ENCODE data around the gene PCSK9.
"Not testable (repeated sequence)": the region's sequence is repeated elsewhere in the genome, so short reads cannot be mapped to it uniquely, and the experiment has no call there.

The PCSK9 gene

GRCh38 chr1:55010194-55010886 is 29.0 kb upstream of the PCSK9 start:
- no peak for DNase-seq

GRCh38 chr1:55010887-55011217 is 28.5 kb upstream of the PCSK9 start:
- DNase-seq = no peak

- DNase-seq = no peak
These were observed 26.7 kb upstream of the PCSK9 start for GRCh38 chr1:55012661-55013060.

- DNase-seq = no peak
These were observed 24.2 kb upstream of the PCSK9 start for GRCh38 chr1:55015123-55015522.

- no peak for DNase-seq
These were observed 23.4 kb upstream of the PCSK9 start for GRCh38 chr1:55015731-55016620.

GRCh38 chr1:55018395-55018794 is 21.0 kb upstream of the PCSK9 start:
- DNase-seq = no peak

GRCh38 chr1:55021942-55022546 is 17.3 kb upstream of the PCSK9 start:
- DNase-seq = peak; percentile 52

GRCh38 chr1:55024163-55024562 is 15.2 kb upstream of the PCSK9 start:
- DNase-seq = not testable (repeated sequence)

- not testable (repeated sequence) for DNase-seq
These were observed 12.7 kb upstream of the PCSK9 start for GRCh38 chr1:55026682-55027081.

GRCh38 chr1:55031098-55031497 is 8.2 kb upstream of the PCSK9 start:
- DNase-seq = not testable (repeated sequence)

- DNase-seq = no peak
These were observed 6.1 kb upstream of the PCSK9 start for GRCh38 chr1:55033265-55033614.

GRCh38 chr1:55034476-55035133 is 4.7 kb upstream of the PCSK9 start:
- no peak for DNase-seq

GRCh38 chr1:55035904-55036303 is 3.4 kb upstream of the PCSK9 start:
- no peak for DNase-seq

- DNase-seq = no peak
These were observed 1.4 kb upstream of the PCSK9 start for GRCh38 chr1:55037733-55038551.

- no peak for DNase-seq
These were observed 853 bp upstream of the PCSK9 start for GRCh38 chr1:55038552-55038838.

GRCh38 chr1:55038974-55039341 is 390 bp upstream of the PCSK9 start:
- no peak for DNase-seq

- DNase-seq = no peak
These were observed 960 bp downstream of the PCSK9 start for GRCh38 chr1:55040083-55040932.

- no peak for DNase-seq
These were observed 1.7 kb downstream of the PCSK9 start for GRCh38 chr1:55040933-55041494.

- no peak for DNase-seq
These were observed 2.3 kb downstream of the PCSK9 start for GRCh38 chr1:55041613-55042012.

GRCh38 chr1:55043011-55043410 is 3.7 kb downstream of the PCSK9 start:
- DNase-seq = no peak

- no peak for DNase-seq
These were observed 4.4 kb downstream of the PCSK9 start for GRCh38 chr1:55043726-55044125.
